ENCODE results near the gene GPR18. TPM values are rescaled to one million over a fixed set of nuclear protein-coding genes. Genes with fewer than 3 reads are reported as not detected.

Gene GPR18
- total RNA-seq, 1 experiment from 2014 or later, result not detected

DNA sequence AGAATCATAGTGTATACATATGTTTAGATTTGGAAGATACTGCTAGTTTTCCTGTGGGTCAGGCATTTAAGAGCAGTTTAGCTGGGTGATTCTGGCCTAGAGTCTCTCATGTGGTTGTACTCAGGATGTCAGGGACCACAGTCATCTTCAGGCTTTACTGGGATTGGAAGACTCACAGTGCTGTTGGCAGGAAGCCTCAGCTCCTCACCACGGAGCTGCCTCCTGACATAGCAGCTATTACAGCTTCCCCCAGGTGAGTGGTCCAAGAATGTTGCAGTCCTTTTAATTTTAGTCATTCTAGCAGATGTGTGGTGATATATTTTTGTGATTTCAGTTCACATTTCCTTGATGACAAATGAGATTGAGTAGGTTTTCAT, 16.9 kb upstream of the GPR18 start:
- no peaks in the 10 kb centered on the region for H3K9me3 ChIP-seq (ENCODE audit: low read depth, low read length, poor library complexity, severe bottlenecking)
- H3K27me3 ChIP-seq (replicated peaks; ENCODE audit: insufficient read depth, low read depth, low read length, poor library complexity), result no peaks in the 10 kb centered on the region
- no peak overlapping the region for H3K27ac ChIP-seq (ENCODE audit: low read depth, low read length, poor library complexity, severe bottlenecking)
- no peaks in the 10 kb centered on the region for H3K4me1 ChIP-seq (ENCODE audit: insufficient read depth, low read length, poor library complexity, severe bottlenecking)
- POLR2A ChIA-PET (ENCODE audit: low non-redundant PET), result no interaction called here
- H3K4me3 ChIP-seq (ENCODE audit: low read depth, low read length, poor library complexity, severe bottlenecking), result no peak overlapping the region
- CTCF ChIA-PET, result interaction anchor here (0.9 kb wide), 1 partner anchor 9 kb away, joined by 6 read pairs; no protein-coding TSS in a partner anchor
- intact Hi-C loops (cut with micrococcal nuclease; ENCODE audit: unreplicated experiment), result no loop called here
- DNase-seq (ENCODE audit: low spot score), result no peak
- no peaks in the 10 kb centered on the region for H3K36me3 ChIP-seq (ENCODE audit: insufficient read depth, low read length, poor library complexity, severe bottlenecking)
- BruUV-seq (replicated peaks), result no TSS peak
- TF ChIP-seq, protein P1, sequence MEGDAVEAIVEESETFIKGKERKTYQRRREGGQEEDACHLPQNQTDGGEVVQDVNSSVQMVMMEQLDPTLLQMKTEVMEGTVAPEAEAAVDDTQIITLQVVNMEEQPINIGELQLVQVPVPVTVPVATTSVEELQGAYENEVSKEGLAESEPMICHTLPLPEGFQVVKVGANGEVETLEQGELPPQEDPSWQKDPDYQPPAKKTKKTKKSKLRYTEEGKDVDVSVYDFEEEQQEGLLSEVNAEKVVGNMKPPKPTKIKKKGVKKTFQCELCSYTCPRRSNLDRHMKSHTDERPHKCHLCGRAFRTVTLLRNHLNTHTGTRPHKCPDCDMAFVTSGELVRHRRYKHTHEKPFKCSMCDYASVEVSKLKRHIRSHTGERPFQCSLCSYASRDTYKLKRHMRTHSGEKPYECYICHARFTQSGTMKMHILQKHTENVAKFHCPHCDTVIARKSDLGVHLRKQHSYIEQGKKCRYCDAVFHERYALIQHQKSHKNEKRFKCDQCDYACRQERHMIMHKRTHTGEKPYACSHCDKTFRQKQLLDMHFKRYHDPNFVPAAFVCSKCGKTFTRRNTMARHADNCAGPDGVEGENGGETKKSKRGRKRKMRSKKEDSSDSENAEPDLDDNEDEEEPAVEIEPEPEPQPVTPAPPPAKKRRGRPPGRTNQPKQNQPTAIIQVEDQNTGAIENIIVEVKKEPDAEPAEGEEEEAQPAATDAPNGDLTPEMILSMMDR (conservative IDR thresholded peaks at IDR 0.05; ENCODE audit: low read depth, low read length), result no peak
- TF ChIP-seq EZH2 (IDR thresholded peaks at IDR 0.05; ENCODE audit: borderline replicate concordance, low read depth, low read length, poor library complexity, severe bottlenecking), result no peak

DNA sequence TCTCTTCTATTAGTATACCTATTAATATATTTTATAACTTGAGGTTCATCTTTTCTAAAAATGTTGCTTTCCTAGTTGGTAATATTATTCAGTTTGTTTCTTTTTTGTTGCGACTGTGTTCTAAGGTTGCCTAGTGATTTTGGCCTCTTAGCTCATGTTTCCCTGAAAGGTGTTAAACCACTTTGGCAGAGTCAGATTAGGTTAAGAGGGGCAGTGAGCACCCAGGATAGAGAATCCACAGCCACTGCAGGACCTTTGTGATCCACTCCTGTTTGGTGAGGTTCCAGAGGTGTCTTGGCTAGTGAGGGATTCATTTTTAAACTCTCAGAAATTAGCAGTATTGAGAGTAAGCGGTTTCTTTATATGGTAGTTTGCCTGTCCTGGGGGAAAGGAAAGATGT, 14.9 kb upstream of the GPR18 start:
- H3K9me3 ChIP-seq (ENCODE audit: low read depth, low read length, poor library complexity, severe bottlenecking), result no peaks in the 10 kb centered on the region
- no TSS peak for BruUV-seq (replicated peaks)
- H3K27ac ChIP-seq (ENCODE audit: low read depth, low read length, poor library complexity, severe bottlenecking), result no peak overlapping the region
- no peaks in the 10 kb centered on the region for H3K27me3 ChIP-seq (replicated peaks; ENCODE audit: insufficient read depth, low read depth, low read length, poor library complexity)
- intact Hi-C loops (cut with micrococcal nuclease; ENCODE audit: unreplicated experiment), result no loop called here
- H3K36me3 ChIP-seq (ENCODE audit: insufficient read depth, low read length, poor library complexity, severe bottlenecking), result no peaks in the 10 kb centered on the region
- no peak overlapping the region for H3K4me3 ChIP-seq (ENCODE audit: low read depth, low read length, poor library complexity, severe bottlenecking)
- POLR2A ChIA-PET (ENCODE audit: low non-redundant PET), result no interaction called here
- TF ChIP-seq, protein P1 (conservative IDR thresholded peaks at IDR 0.05; ENCODE audit: low read depth, low read length), result no peak
- TF ChIP-seq EZH2 (IDR thresholded peaks at IDR 0.05; ENCODE audit: borderline replicate concordance, low read depth, low read length, poor library complexity, severe bottlenecking), result no peak
- no peak for DNase-seq (ENCODE audit: low spot score)
- H3K4me1 ChIP-seq (ENCODE audit: insufficient read depth, low read length, poor library complexity, severe bottlenecking), result no peaks in the 10 kb centered on the region
- CTCF ChIA-PET, result no interaction called here

GRCh38 chr13:99272481-99272880, 14.3 kb upstream of the GPR18 start:
- BruUV-seq (replicated peaks), result no TSS peak
- no peaks in the 10 kb centered on the region for H3K9me3 ChIP-seq (ENCODE audit: low read depth, low read length, poor library complexity, severe bottlenecking)
- TF ChIP-seq, protein P1 (conservative IDR thresholded peaks at IDR 0.05; ENCODE audit: low read depth, low read length), result no peak
- no peak for TF ChIP-seq EZH2 (IDR thresholded peaks at IDR 0.05; ENCODE audit: borderline replicate concordance, low read depth, low read length, poor library complexity, severe bottlenecking)
- no peaks in the 10 kb centered on the region for H3K36me3 ChIP-seq (ENCODE audit: insufficient read depth, low read length, poor library complexity, severe bottlenecking)
- DNase-seq (ENCODE audit: low spot score), result no peak
- intact Hi-C loops (cut with micrococcal nuclease; ENCODE audit: unreplicated experiment), result no loop called here
- ChIA-PET POLR2A (ENCODE audit: low non-redundant PET) (no interaction called here), CTCF (no interaction called here)
- H3K27me3 ChIP-seq (replicated peaks; ENCODE audit: insufficient read depth, low read depth, low read length, poor library complexity), result no peaks in the 10 kb centered on the region
- no peak overlapping the region for H3K27ac ChIP-seq (ENCODE audit: low read depth, low read length, poor library complexity, severe bottlenecking)
- no peaks in the 10 kb centered on the region for H3K4me1 ChIP-seq (ENCODE audit: insufficient read depth, low read length, poor library complexity, severe bottlenecking)
- no peak overlapping the region for H3K4me3 ChIP-seq (ENCODE audit: low read depth, low read length, poor library complexity, severe bottlenecking)
